ENCODE results near the gene DTX3.
"Not testable (repeated sequence)": the region's sequence is repeated elsewhere in the genome, so short reads cannot be mapped to it uniquely, and the experiment has no call there.

The DTX3 gene

GRCh38 chr12:57583008-57583831 lies 21.4 kb upstream of the DTX3 start:
- peak; percentile 66 to 70 for DNase-seq

- DNase-seq, result no peak
These were observed 20.6 kb upstream of the DTX3 start for GRCh38 chr12:57584050-57584449.

DNA sequence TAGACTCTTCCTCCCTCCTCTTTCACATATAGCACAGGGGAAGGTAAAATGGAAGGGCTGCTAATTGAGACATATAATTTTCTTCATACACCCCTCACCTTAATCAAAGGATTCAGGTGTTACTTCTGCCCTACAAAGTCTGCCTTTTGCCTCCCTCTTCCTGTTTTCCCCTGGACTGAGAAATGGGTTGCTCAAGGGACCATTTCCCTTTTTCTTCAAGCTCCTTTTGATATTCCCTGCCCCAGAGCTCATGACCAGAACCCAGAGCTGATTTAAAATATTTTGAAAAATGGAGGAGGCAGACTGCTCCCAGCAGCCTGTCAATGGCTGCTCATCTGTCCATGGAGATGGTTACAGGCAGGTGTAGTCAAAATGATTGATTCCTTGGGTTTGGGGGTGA lies 19.9 kb upstream of the DTX3 start:
- DNase-seq, result no peak

GRCh38 chr12:57585156-57585555 lies 19.5 kb upstream of the DTX3 start:
- DNase-seq, result no peak

GRCh38 chr12:57586128-57586527 lies 18.5 kb upstream of the DTX3 start:
- DNase-seq, result no peak

GRCh38 chr12:57586832-57587429 lies 17.7 kb upstream of the DTX3 start:
- no peak for DNase-seq

DNA sequence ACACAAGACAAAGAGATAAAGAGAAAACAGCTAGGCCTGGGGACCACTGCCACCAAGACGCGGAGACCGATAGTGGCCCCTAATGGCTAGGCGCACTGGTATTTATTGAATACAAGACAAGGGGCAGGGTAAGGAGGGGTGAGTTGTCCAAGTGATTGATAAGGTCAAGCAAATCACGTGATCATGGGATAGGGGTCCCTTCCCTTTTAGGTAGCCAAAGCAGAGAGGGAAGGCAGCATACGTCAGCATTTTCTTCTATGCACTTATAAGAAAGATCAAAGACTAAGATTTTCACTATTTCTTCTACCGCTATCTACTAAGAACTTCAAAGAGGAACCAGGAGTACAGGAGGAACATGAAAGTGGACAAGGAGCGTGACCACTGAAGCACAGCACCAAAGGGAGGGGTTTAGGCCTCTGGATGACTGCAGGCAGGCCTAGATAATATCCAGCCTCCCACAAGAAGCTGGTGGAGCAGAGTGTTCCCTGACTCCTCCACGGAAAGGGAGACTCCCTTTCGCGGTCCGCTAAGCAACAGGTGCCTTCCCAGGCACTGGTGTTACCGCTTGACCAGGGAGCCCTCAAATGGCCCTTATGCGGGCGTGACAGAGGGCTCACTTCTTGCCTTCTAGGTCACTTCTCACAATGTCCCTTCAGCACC lies 15.5 kb upstream of the DTX3 start:
- DNase-seq, result not testable (repeated sequence)

GRCh38 chr12:57590479-57590863 lies 14.2 kb upstream of the DTX3 start:
- no peak for DNase-seq

DNA sequence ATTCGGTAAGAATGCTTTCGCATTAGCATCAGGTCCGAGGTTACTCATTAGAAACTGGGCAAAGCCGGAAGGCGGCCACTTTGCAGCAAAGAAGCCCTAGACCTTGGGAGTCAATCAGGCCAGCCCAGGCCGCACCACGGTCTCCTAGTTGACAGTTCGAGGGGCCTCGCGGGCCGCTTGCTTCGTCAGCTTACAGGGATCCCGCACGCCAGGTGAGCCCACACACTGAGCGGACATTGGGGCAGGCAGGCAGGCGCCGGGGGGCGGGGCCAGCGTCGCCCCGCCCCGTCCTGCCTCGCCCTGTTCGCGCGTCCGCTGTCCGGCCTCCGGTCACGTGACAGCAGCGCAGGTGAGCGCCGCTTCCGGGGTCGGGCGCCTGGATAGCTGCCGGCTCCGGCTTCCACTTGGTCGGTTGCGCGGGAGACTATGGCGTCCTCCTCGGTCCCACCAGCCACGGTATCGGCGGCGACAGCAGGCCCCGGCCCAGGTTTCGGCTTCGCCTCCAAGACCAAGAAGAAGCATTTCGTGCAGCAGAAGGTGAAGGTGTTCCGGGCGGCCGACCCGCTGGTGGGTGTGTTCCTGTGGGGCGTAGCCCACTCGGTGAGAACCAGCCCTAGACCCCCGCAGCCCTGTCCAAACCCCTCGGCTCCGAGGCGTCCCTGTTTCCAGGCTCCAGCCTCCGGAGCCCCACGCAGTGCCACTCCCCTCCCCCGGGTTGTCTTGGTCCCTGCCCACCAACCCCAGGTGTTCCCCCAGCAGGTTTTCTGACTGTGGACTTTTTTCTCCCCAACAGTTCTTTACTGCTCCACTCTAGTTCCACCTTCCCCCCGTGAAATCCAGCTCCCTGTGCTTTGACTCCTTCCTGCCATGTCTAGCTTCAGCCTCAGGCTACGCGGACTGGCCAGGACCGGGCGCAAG lies 13.5 kb upstream of the DTX3 start, which contains the start of gene PIP4K2C:
Gene PIP4K2C, plus strand, starts transcription at position 329 of the 918 bp plus-strand sequence. Its CDS starts 98 bp downstream, at position 427.
- DNase-seq, result peak; percentile 85 to 88

- no peak for DNase-seq
These were observed 12.8 kb upstream of the DTX3 start for GRCh38 chr12:57591782-57592325.

- DNase-seq, result no peak
These were observed 12.0 kb upstream of the DTX3 start for GRCh38 chr12:57592551-57593165.

DNA sequence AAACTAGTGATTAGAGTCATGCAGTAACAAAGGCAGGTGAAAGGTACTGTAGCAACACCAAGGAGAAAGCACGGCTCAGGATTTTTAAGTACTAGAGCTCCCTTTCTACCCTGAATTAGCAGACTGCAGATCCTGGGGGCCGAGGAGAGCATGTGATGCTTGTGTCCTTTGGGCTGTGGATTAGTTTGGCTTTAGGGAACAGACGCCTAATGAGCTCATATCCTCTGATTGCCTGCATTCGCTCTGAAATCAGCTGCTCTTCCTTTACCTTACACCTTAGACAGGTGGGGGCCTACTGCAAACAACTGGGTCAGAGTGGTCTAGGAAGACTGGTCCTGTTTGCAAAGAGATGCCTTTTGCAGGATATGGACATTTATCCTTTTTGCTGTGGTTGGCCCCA lies 11.4 kb upstream of the DTX3 start:
- no peak for DNase-seq

DNA sequence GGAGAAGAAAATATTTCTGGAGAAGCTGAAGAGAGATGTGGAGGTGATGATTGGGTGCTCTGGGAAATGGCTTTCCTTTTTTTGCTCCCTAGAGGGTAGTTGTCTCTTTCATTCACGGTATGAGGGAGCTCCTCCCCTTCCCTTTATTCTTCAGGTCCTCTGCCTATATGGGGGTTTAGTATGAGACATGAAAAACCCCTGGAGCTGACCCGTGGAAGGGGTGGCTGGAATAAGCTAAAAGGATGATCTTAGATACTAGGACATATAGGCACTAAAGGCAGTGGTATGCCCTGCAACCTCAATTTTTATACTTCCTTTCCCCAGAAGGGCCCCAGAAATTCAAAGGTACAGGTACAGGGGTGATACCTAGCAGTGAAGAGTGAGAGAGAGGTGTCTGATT lies 4.2 kb upstream of the DTX3 start:
- DNase-seq, result no peak

GRCh38 chr12:57602544-57602943 lies 2.1 kb upstream of the DTX3 start:
- no peak for DNase-seq

- DNase-seq, result no peak
These were observed 1.3 kb upstream of the DTX3 start for GRCh38 chr12:57603324-57603723.

GRCh38 chr12:57603815-57604453 lies 690 bp upstream of the DTX3 start:
- no peak for DNase-seq

DNA sequence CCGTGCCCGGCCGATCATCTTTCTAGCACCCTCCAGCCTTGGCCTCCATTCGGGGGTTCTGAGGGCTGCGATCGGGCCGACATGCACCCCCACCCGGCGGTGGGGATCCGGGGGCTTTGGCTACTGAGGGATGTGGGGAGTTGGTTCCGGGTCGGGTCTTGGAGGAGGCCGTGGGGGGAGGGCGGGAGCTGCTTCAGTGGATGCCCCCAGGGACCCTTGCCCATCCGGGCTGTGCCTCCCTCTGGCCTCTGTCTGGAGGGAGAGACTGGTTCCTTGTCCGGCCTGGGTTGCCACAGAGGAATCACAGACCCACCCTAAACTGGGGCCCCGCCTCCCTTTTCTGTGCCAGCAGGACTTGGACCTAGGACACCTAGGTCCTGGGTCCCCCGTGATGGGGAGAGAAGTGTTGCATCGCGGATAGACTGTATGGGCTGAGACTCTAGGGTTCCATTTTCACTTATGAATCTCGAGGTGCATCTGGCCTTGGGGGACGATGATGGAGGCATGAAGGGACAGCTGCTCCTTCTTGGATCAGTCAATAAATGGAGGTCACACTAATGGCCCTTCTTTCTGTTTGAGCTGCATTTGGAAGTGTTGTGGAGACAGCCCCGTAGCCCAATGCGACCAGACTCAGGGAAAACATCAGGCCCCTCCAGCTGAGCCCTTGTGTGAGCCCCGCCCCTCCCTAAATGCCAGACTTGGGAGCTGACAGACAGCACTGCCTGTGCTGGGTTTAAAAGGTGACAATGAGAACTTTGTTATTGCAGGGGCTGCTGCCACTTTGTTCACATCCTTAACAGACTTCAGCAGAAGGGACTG lies 577 bp downstream of the DTX3 start:
- DNase-seq, result peak in 1 of 2 experiments; percentile 46

DNA sequence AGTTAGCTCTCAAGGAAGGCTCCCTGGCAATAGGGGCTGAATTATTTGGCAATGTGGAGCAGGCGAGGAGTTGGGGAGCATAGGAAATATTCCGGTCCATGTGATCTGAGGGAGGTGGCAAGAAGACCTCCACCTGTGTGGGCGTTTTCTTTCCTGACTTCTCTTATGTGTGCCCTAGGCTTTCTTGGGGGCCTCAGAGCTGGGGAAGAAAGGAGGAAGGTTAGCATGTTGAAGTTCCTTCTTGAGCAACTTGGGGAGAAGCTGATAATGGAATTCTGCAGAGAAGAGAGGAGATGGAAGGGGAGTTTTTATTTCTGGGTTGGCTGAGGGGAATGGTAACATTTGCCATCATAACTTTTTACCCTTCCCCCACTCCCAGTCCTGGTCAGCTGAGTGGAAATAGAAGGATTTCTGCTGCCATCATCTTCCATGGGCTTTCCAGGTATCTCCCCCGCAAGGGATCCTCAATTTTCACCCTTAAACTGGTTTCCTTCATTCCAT lies 1.2 kb downstream of the DTX3 start:
- no peak for DNase-seq

DNA sequence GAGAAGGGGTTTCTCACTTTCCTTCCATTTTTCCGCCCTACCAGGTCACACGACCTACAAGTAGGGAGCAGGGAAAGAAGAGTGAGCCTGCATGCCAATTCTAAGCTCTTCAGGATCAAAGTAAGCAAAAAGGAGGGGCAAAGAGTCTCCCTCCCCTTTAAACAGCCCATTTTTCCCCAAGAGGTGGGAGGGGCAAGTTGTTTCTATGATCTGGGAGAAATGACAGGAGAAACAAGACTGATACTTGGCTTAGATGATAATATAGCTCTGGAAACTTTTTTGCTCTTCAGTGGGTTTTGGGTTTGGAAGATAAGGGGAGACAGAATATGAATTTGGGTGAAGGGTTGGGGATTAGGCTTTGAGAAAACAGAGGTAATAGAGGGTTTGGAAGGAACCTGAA lies 1.8 kb downstream of the DTX3 start:
- no peak for DNase-seq

GRCh38 chr12:57606821-57607220 lies 2.2 kb downstream of the DTX3 start:
- DNase-seq, result no peak
